Stomach (tissue), 9 donors: ENCODE data around the gene PPP3R1. TPM values are rescaled to one million over a fixed set of nuclear protein-coding genes. Genes with fewer than 3 reads are reported as not detected.

Experiments used
- DNase-seq, 2 donors: peaks; one replicate each; pipeline versions ENCODE4 v3.0.0 to v3.0.0-alpha.2; 2013 to 2019
- H3K27ac ChIP-seq, 5 donors: fragments of 200-600 bp in 4 of 5; sonication (generic) in 4 of 5; one replicate each; pipeline ENCODE4 v1.5.1; 2013 to 2019; ENCODE audit warnings: mild to moderate bottlenecking in 1 of 5, moderate library complexity in 1 of 5
- H3K27me3 ChIP-seq, 3 donors: fragments of 200-600 bp; sonication (generic); one replicate each; pipeline ENCODE4 v1.5.1; 2017 to 2019; ENCODE audit warnings: mixed run types in 1 of 3
- H3K36me3 ChIP-seq, 4 donors: fragments of 200-600 bp; sonication (generic); 1 replicate in 3 of 4; 2 replicates in 1 of 4; pipeline ENCODE4 v1.5.1; 2016 to 2019
- H3K4me1 ChIP-seq, 4 donors: fragments of 200-600 bp; sonication (generic); one replicate each; pipeline ENCODE4 v1.5.1; 2016 to 2019
- H3K4me3 ChIP-seq, 4 donors: fragments of 200-600 bp; sonication (generic) in 3 of 4; one replicate each; pipeline ENCODE4 v1.5.1; 2016 to 2019; ENCODE audit warnings: mild to moderate bottlenecking in 1 of 4
- H3K9me3 ChIP-seq, 4 donors: fragments of 200-600 bp; sonication (generic); one replicate each; pipeline ENCODE4 v1.5.1; 2016 to 2019
- CTCF ChIP-seq, 7 experiments: fragments of 450-650 bp in 4 of 7; fragments of 200-600 bp in 3 of 7; sonication (generic) in 3 of 7; IDR thresholded peaks; one replicate each; pipeline ENCODE4 v1.5.1; 2016 to 2019; ENCODE audit warnings: antibody characterized with exemption in 7 of 7, control low read depth in 2 of 7, mild to moderate bottlenecking in 1 of 7
- EP300 ChIP-seq: sonication (generic); formaldehyde crosslinking; IDR thresholded peaks from one replicate; pipeline ENCODE4 v1.6.1; 2017; ENCODE audit warnings: antibody characterized with exemption
- POLR2A ChIP-seq, 4 donors: fragments of 450-650 bp; IDR thresholded peaks; one replicate each; pipeline ENCODE4 v1.6.1; 2016; ENCODE audit warnings: antibody characterized with exemption in 4 of 4, control low read depth in 2 of 4, mild to moderate bottlenecking in 1 of 4, moderate library complexity in 1 of 4
- POLR2AphosphoS5 ChIP-seq, 3 donors: sonication (generic); formaldehyde crosslinking; IDR thresholded peaks; one replicate each; pipeline ENCODE4 v1.6.1; 2016; ENCODE audit warnings: antibody characterized with exemption in 3 of 3
- WGBS, 5 donors: extraction: QIAGEN DNeasy Blood & Tissue Kit in 3 of 5; methylation state at CpG; one replicate each; pipeline versions ENCODE4 v1.1.5 to v1.1.7; 2013 to 2018; 5-methylcytosine and 5-hydroxymethylcytosine counted together
- intact Hi-C: fragments of 100-400 bp; cut with DNase I; formaldehyde crosslinking; loops from one replicate; pipeline ENCODE4 v1.15.1; 2023; ENCODE audit warnings: low total_unique reads
- polyA plus RNA-seq, 3 donors: library from polyadenylated mRNA; stranded (reverse); fragments of 200-250 nt; gene quantifications; one replicate each; pipeline ENCODE4 v1.2.3, GENCODE V29; 2013
- total RNA-seq, 5 donors: library from RNA; depleted of rRNA; stranded (reverse); fragments of >200 nt; gene quantifications; one replicate each; pipeline versions ENCODE4 v1.1.0 to v1.2.3, GENCODE V29; 2014 to 2016
- donor health status: healthy with polysubstance abuse.
- donor health status: Bipolar disorder and iron deficiency.
- donor health status: healthy.

The PPP3R1 gene
- total and polyA plus RNA-seq, 8 donors, result 1.2 to 65.7 (median 19.8) TPM

- DNase-seq, result no peak
- Histone ChIP-seq H3K9me3 (no peaks in the 10 kb centered on the region), H3K4me3 (no peak overlapping the region), H3K27ac (peak overlapping the region in 1 of 5 donors; percentile 11), H3K36me3 (no peaks in the 10 kb centered on the region), H3K4me1 (peaks cover 35 to 100% (median 74%) of the 10 kb centered on the region in 4 donors), H3K27me3 (no peaks in the 10 kb centered on the region)
- TF ChIP-seq EP300 (no peak), POLR2A (IDR thresholded peaks at IDR 0.05) (no peak), CTCF (IDR thresholded peaks at IDR 0.05) (no peak), POLR2AphosphoS5 (IDR thresholded peaks at IDR 0.05) (no peak)
- intact Hi-C loops, result loop anchor here (10.0 kb wide), 1 partner anchor 50 kb away; no protein-coding TSS in a partner anchor
- WGBS, 5 donors, result 53 to 70% (median 60%) methylated on average over 2 of the region's 2 CpGs
Measured at GRCh38 chr2:68244456-68244855, 7.9 kb downstream of the PPP3R1 start.

DNA sequence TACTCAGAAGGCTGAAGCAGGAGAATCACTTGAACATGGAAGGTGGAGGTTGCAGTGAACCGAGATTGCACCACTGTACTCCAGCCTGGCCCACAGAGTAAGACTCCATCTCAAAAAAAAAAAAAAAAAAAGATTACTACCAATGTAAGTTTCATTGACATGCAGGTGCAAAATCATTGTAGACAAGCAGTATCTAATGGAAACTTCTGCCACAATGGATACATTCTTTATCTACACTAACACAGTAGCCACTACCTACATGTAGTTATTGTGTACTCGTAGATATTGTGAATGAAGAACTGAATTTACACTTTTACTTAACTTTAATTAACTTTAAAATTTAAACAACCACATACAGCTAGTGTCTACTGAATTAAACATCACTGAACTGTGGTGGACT, 10.6 kb downstream of the PPP3R1 start:
- Histone ChIP-seq H3K9me3 (no peaks in the 10 kb centered on the region), H3K36me3 (no peaks in the 10 kb centered on the region), H3K4me1 (peaks cover 26 to 100% (median 73%) of the 10 kb centered on the region in 4 donors), H3K27ac (no peak overlapping the region), H3K27me3 (no peaks in the 10 kb centered on the region), H3K4me3 (no peak overlapping the region)
- intact Hi-C loops, result loop anchor here (10.0 kb wide), 1 partner anchor 47 kb away; no protein-coding TSS in a partner anchor
- 93 to 98% (median 94%) methylated on average over 2 of the region's 2 CpGs for WGBS, 5 donors
- no peak for DNase-seq
- TF ChIP-seq CTCF (IDR thresholded peaks at IDR 0.05) (no peak), EP300 (no peak), POLR2A (IDR thresholded peaks at IDR 0.05) (no peak), POLR2AphosphoS5 (IDR thresholded peaks at IDR 0.05) (no peak)

DNA sequence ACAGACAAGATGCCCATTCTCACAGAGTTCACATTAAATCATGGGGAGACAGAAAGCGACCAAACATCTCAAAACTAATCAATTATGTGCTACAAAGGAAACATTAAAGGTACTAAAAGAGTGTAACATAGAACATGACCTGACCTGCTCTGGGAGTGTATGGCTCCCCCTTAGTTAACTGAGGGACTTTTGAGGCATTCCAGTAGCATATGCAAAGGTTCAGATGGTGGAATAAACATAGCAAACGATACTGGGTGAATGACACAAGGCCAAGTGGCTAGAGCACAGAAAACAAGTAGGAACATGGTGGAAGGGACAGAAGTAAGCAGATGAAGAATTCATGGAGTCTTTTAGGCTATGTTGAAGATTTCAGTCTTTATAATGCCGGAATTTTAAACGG, 11.9 kb downstream of the PPP3R1 start:
- H3K4me3 ChIP-seq, result no peak overlapping the region
- no peaks in the 10 kb centered on the region for H3K36me3 ChIP-seq
- no peak for DNase-seq
- 81 to 92% (median 89%) methylated on average over 4 of the region's 4 CpGs for WGBS, 5 donors
- no peak for TF ChIP-seq EP300
- no peak for TF ChIP-seq CTCF (IDR thresholded peaks at IDR 0.05)
- TF ChIP-seq POLR2A (IDR thresholded peaks at IDR 0.05), result no peak
- TF ChIP-seq POLR2AphosphoS5 (IDR thresholded peaks at IDR 0.05), result no peak
- H3K4me1 ChIP-seq, result peaks cover 23 to 100% (median 67%) of the 10 kb centered on the region in 4 donors
- intact Hi-C loops, result loop anchor here (10.0 kb wide), 1 partner anchor 46 kb away; no protein-coding TSS in a partner anchor
- H3K27ac ChIP-seq, result no peak overlapping the region
- H3K9me3 ChIP-seq, result no peaks in the 10 kb centered on the region
- H3K27me3 ChIP-seq, result no peaks in the 10 kb centered on the region

GRCh38 chr2:68238955-68239822, 13.1 kb downstream of the PPP3R1 start:
- WGBS, 5 donors, result 53 to 68% (median 64%) methylated on average over 6 of the region's 6 CpGs
- H3K4me1 ChIP-seq, result peaks cover 23 to 100% (median 67%) of the 10 kb centered on the region in 4 donors
- H3K9me3 ChIP-seq, result no peaks in the 10 kb centered on the region
- no peak for TF ChIP-seq POLR2A (IDR thresholded peaks at IDR 0.05)
- TF ChIP-seq POLR2AphosphoS5 (IDR thresholded peaks at IDR 0.05), result no peak
- TF ChIP-seq EP300, result no peak
- TF ChIP-seq CTCF (IDR thresholded peaks at IDR 0.05), result no peak
- H3K27ac ChIP-seq, result no peak overlapping the region
- no peaks in the 10 kb centered on the region for H3K27me3 ChIP-seq
- intact Hi-C loops, result no loop called here
- H3K36me3 ChIP-seq, result no peaks in the 10 kb centered on the region
- no peak for DNase-seq
- H3K4me3 ChIP-seq, result no peak overlapping the region
